OCI-LY7 (cell line): ENCODE results near the gene SDC4. TPM values are rescaled to one million over a fixed set of nuclear protein-coding genes. Genes with fewer than 3 reads are reported as not detected.

Source experiments
- Bru-seq: library from RNA; stranded (reverse); fragments of 400-500 nt; gene quantifications from one replicate; lab custom pipeline; 2021; lab: Mats Ljungman, UMichigan
- BruChase-seq, 2 experiments: library from RNA; stranded (reverse); fragments of 400-500 nt; gene quantifications; one replicate each; lab custom pipeline; 2021; lab: Mats Ljungman, UMichigan
- BruUV-seq: library from RNA; stranded (reverse); fragments of 400-500 nt; replicated peaks from 2 replicates; lab custom pipeline; 2021; lab: Mats Ljungman, UMichigan
- CTCF ChIA-PET: fragments of 300-600 bp; sonication (Branson Sonifier 250); formaldehyde crosslinking; loops from one replicate; lab custom pipeline; 2022; ENCODE audit warnings: antibody characterized with exemption; ENCODE audit not compliant: unreplicated experiment; lab: Charles Lee
- POLR2A ChIA-PET: fragments of 300-600 bp; sonication (Branson Sonifier 250); formaldehyde crosslinking; loops from one replicate; lab custom pipeline; 2022; ENCODE audit warnings: antibody characterized with exemption; lab: Charles Lee
- DNase-seq: peaks from one replicate; pipeline ENCODE4 v3.0.0-alpha.2; 2015; ENCODE audit warnings: low spot score
- H2AFZ ChIP-seq: fragments of 200-600 bp; sonication (generic), shearing (Covaris generic); 2 replicates; pipeline ENCODE4 v1.6.1; 2014; ENCODE audit warnings: mild to moderate bottlenecking, antibody characterized with exemption, low read length, moderate library complexity
- H3K27ac ChIP-seq: fragments of 200-600 bp; sonication (generic); 2 replicates; pipeline ENCODE4 v1.5.1; 2014; ENCODE audit warnings: mixed run types, low read depth, mild to moderate bottlenecking, moderate library complexity, low read length, inconsistent platforms; ENCODE audit not compliant: poor library complexity, severe bottlenecking
- H3K36me3 ChIP-seq: fragments of 200-600 bp; sonication (generic); 2 replicates; pipeline ENCODE4 v1.6.1; 2014; ENCODE audit warnings: mild to moderate bottlenecking, antibody characterized with exemption, low read length, moderate library complexity, mixed read lengths; ENCODE audit not compliant: insufficient read depth
- H3K4me1 ChIP-seq: fragments of 200-600 bp; sonication (generic); 2 replicates; pipeline ENCODE4 v1.5.1; 2014; ENCODE audit warnings: mild to moderate bottlenecking, low read length; ENCODE audit not compliant: insufficient read depth, poor library complexity, severe bottlenecking
- H3K4me2 ChIP-seq: fragments of 200-600 bp; sonication (generic); 2 replicates; pipeline ENCODE4 v1.6.1; 2014; ENCODE audit warnings: mild to moderate bottlenecking, low read length
- H3K4me3 ChIP-seq: fragments of 200-600 bp; sonication (generic); 2 replicates; pipeline ENCODE4 v1.5.1; 2014; ENCODE audit warnings: mild to moderate bottlenecking, low read depth, low read length; ENCODE audit not compliant: poor library complexity, severe bottlenecking
- H3K79me2 ChIP-seq: fragments of 200-600 bp; sonication (generic); 2 replicates; pipeline ENCODE4 v1.6.1; 2016; ENCODE audit warnings: low read depth, mild to moderate bottlenecking, low read length, moderate library complexity, mixed read lengths; ENCODE audit not compliant: insufficient read depth
- H3K9me2 ChIP-seq: fragments of 200-600 bp; sonication (generic); 2 replicates; pipeline ENCODE4 v1.6.1; 2016; ENCODE audit warnings: mild to moderate bottlenecking, low read length, mixed read lengths; ENCODE audit not compliant: insufficient read depth
- H3K9me3 ChIP-seq: fragments of 200-600 bp; sonication (generic); 2 replicates; pipeline ENCODE4 v1.6.1; 2014; ENCODE audit warnings: mild to moderate bottlenecking, mixed run types, low read length, mixed read lengths
- H4K20me1 ChIP-seq: fragments of 200-600 bp; sonication (generic); 2 replicates; pipeline ENCODE4 v1.6.1; 2014; ENCODE audit warnings: mild to moderate bottlenecking, antibody characterized with exemption, low read length, moderate library complexity, mixed read lengths; ENCODE audit not compliant: insufficient read depth
- CTCF ChIP-seq: fragments of 200-600 bp; sonication (generic); conservative IDR thresholded peaks from 2 replicates; pipeline ENCODE4 v1.5.1; 2014; ENCODE audit warnings: mild to moderate bottlenecking, antibody characterized with exemption, low read length, moderate library complexity, mixed read lengths
- EZH2phosphoT487 ChIP-seq: fragments of 200-600 bp; sonication (generic); IDR thresholded peaks from 2 replicates; pipeline ENCODE4 v1.6.1; 2018; ENCODE audit warnings: low read depth, borderline replicate concordance, mild to moderate bottlenecking, mixed run types, antibody characterized with exemption, low read length, moderate library complexity, mixed read lengths
- intact Hi-C: fragments of 100-400 bp; cut with micrococcal nuclease; formaldehyde crosslinking; loops from one replicate; pipeline ENCODE4 v1.10.0; 2022; ENCODE audit not compliant: unreplicated experiment
- long read RNA-seq: library from polyadenylated mRNA; stranded (forward); transcript quantifications from one replicate; pipeline ENCODE4 v2.0.0, GENCODE V29; 2022
- total RNA-seq, 2 experiments: library from RNA; depleted of rRNA in 1 of 2; stranded (reverse); fragments of >200 nt in 1 of 2; shearing (Covaris generic) in 1 of 2; gene quantifications; 2 replicates each; pipeline ENCODE4 v1.2.3, GENCODE V29; 2014 to 2022

SDC4 gene, protein sequence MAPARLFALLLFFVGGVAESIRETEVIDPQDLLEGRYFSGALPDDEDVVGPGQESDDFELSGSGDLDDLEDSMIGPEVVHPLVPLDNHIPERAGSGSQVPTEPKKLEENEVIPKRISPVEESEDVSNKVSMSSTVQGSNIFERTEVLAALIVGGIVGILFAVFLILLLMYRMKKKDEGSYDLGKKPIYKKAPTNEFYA
- total RNA-seq (2014; rRNA removed; shearing (Covaris generic)) (not detected in 2 replicates), total RNA-seq (2022) (not detected in 2 replicates), Bru-seq, nascent RNA (percentile 23 among the genes with signal in this experiment), BruChase-seq, experiment 1, labeled RNA remaining after a 6-hour chase (percentile 26 among the genes with signal in this experiment), BruChase-seq, experiment 2, labeled RNA remaining after a 2-hour chase (percentile 29 among the genes with signal in this experiment)
- long read RNA-seq, result 0 reads

DNA sequence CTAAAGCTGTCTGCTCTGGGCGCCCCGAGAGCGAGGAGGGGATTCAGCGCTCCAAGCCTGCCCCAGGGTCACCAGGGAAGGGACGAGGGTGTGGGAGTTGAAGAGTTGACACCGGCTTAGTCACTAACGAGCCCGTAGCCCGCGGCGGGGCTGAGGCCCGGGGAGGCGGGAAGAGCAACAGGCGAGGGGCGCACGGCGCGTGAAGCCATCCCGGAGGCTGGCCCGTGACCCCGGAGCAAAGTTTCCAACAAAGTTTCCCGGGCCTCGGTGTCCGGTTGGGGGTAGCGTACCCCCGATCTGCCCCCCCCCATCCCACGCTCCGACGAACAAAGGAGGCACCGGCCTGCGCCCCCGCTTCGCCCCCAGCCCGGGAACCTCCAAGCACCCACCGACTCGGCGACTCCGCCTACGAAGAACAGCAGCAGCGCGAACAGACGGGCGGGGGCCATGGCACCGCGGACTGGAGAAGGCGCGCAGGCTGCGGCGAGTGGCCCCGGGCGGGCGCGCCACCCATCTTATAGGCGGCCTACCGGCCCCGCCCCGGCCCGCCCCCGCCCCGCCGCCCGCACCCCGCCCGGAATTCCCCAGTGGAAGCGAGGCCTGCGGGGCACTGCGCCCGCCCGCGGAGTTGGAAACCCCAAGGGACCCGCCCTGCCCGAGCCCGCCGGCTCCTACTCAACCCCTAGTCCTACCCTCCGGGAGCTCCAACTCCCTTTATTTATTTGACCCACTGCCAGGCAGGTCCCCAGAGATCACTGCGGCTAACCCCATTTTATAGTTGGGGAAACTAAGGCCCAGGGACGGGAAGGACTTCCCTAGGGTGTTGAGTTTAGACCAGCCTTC is at the start of gene SDC4:
SDC4 (minus strand) TSS at position 489 of the 843 bp plus-strand sequence; CDS start at position 449, 40 bp downstream.
- H3K4me1 ChIP-seq, result peaks cover 11% of the 10 kb centered on the region
- no peak for DNase-seq
- no peaks in the 10 kb centered on the region for H3K9me3 ChIP-seq
- no peaks in the 10 kb centered on the region for H3K36me3 ChIP-seq
- no peak within 1 kb of the TSS for H2AFZ ChIP-seq
- H3K9me2 ChIP-seq, result no peaks in the 10 kb centered on the region
- intact Hi-C loops, result no loop called here
- no TSS peak for BruUV-seq
- H3K4me3 ChIP-seq, result no peak within 1 kb of the TSS
- CTCF ChIA-PET, result no interaction called here
- H3K4me2 ChIP-seq, result no peak within 1 kb of the TSS
- no peak for TF ChIP-seq EZH2phosphoT487
- no peak for TF ChIP-seq CTCF
- no peaks in the 10 kb centered on the region for H4K20me1 ChIP-seq
- H3K79me2 ChIP-seq, result no peaks in the 10 kb centered on the region
- POLR2A ChIA-PET, result no interaction called here
- H3K27ac ChIP-seq, result no peak within 1 kb of the TSS

DNA sequence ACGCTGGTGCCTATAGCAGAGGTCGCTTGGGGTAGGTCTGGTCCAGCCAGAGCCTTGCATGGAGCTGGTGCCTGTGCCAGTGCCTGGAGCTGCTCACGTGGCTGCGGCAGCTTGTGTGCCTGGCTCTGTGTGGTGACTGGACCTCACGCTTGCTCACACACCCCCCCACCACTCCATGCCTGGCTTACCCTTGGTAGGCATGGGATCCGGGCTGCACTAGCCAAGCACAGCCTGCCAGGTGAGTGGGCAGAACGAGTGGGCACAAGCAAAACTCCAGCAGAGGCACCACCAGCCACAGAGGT is 46.8 kb upstream of the SDC4 start:
- intact Hi-C loops, result no loop called here
- H3K4me3 ChIP-seq, result no peak overlapping the region
- no peak for DNase-seq
- POLR2A ChIA-PET, result no interaction called here
- no peaks in the 10 kb centered on the region for H3K4me1 ChIP-seq
- BruUV-seq, result no TSS peak
- no peaks in the 10 kb centered on the region for H4K20me1 ChIP-seq
- H3K27ac ChIP-seq, result no peak overlapping the region
- H3K9me3 ChIP-seq, result peaks cover 4% of the 10 kb centered on the region; the same call in 1 of the 2 replicates
- TF ChIP-seq CTCF (no peak), EZH2phosphoT487 (no peak)
- no peaks in the 10 kb centered on the region for H3K9me2 ChIP-seq
- H3K79me2 ChIP-seq, result no peaks in the 10 kb centered on the region
- CTCF ChIA-PET, result no interaction called here
- no peak overlapping the region for H2AFZ ChIP-seq
- no peak overlapping the region for H3K4me2 ChIP-seq
- H3K36me3 ChIP-seq, result no peaks in the 10 kb centered on the region; the same call in 1 of the 2 replicates
